Esophagus squamous epithelium (tissue), 4 donors: ENCODE results near the gene PDZD11.

Source experiments
- POLR2A ChIP-seq, 4 donors: fragments of 450-650 bp; IDR thresholded peaks; one replicate each; pipeline ENCODE4 v1.6.1; 2017; ENCODE audit warnings: antibody characterized with exemption in 4 of 4, mild to moderate bottlenecking in 4 of 4, moderate library complexity in 3 of 4
- TF ChIP-seq, protein P1 (sequence below), 6 experiments: fragments of 450-650 bp in 4 of 6; fragments of 200-600 bp in 2 of 6; sonication (generic) in 2 of 6; IDR thresholded peaks; one replicate each; pipeline ENCODE4 v1.5.1; 2016 to 2019; ENCODE audit warnings: antibody characterized with exemption in 6 of 6, mild to moderate bottlenecking in 4 of 6, moderate library complexity in 4 of 6

DNA sequence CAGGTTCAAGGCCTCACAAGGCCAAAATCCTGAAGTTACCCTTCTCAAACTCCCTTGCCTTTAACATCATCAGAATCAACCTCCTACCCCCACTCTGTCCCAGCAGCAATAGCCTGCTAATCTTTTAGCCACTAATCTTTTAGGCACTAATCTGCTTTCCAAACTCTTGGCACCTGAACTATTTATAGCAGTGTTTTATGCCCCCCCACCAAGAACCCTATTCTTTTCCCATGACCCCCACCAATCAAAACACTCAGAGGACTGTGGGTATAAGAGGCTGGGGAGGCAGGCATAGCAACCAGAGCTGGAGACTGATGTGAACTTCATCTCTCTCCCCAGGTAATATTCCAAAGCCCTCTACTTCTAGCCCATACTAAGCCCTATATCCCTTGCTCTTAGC lies 21.7 kb downstream of the PDZD11 start, which contains the start of gene ARR3:
- TF ChIP-seq, protein P1, sequence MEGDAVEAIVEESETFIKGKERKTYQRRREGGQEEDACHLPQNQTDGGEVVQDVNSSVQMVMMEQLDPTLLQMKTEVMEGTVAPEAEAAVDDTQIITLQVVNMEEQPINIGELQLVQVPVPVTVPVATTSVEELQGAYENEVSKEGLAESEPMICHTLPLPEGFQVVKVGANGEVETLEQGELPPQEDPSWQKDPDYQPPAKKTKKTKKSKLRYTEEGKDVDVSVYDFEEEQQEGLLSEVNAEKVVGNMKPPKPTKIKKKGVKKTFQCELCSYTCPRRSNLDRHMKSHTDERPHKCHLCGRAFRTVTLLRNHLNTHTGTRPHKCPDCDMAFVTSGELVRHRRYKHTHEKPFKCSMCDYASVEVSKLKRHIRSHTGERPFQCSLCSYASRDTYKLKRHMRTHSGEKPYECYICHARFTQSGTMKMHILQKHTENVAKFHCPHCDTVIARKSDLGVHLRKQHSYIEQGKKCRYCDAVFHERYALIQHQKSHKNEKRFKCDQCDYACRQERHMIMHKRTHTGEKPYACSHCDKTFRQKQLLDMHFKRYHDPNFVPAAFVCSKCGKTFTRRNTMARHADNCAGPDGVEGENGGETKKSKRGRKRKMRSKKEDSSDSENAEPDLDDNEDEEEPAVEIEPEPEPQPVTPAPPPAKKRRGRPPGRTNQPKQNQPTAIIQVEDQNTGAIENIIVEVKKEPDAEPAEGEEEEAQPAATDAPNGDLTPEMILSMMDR (IDR thresholded peaks at IDR 0.05) = no peak
- TF ChIP-seq POLR2A (IDR thresholded peaks at IDR 0.05) = no peak
